Psoas muscle (tissue), 8 donors: Measurements from ENCODE around the gene SNED1. TPM values are rescaled to one million over a fixed set of nuclear protein-coding genes. Genes with fewer than 3 reads are reported as not detected.
A peak's percentile ranks its signal among the peaks of the same experiment; 100 is the strongest.

ENCODE experiments used
- ATAC-seq, 4 donors: fragments of 200-7000 bp; cut with Tn5 transposase; one replicate each; pipeline ENCODE4 v1.9.1; 2020; ENCODE audit warnings: moderate library complexity in 3 of 4, mild to moderate bottlenecking in 2 of 4
- DNase-seq, 2 donors: peaks; one replicate each; pipeline ENCODE4 v3.0.0-alpha.2; 2020
- H3K27ac ChIP-seq: fragments of 200-600 bp; one replicate; pipeline ENCODE4 v1.8.0; 2022
- H3K27me3 ChIP-seq, 3 donors: fragments of 200-600 bp in 1 of 3; one replicate each; pipeline versions ENCODE4 v1.6.1 to v1.8.0; 2013 to 2022; ENCODE audit warnings: low read length in 2 of 3, mild to moderate bottlenecking in 2 of 3, moderate library complexity in 1 of 3; ENCODE audit not compliant: insufficient read depth in 3 of 3
- H3K36me3 ChIP-seq, 2 donors: fragments of 200-600 bp in 1 of 2; one replicate each; pipeline versions ENCODE4 v1.6.1 to v1.8.0; 2013 to 2022; ENCODE audit warnings: low read depth in 1 of 2, mild to moderate bottlenecking in 1 of 2, moderate library complexity in 1 of 2; ENCODE audit not compliant: insufficient read depth in 1 of 2
- H3K4me1 ChIP-seq: fragments of 200-600 bp; one replicate; pipeline ENCODE4 v1.8.0; 2022
- H3K4me3 ChIP-seq: fragments of 200-600 bp; one replicate; pipeline ENCODE4 v1.8.0; 2022; ENCODE audit warnings: mild to moderate bottlenecking
- H3K9me3 ChIP-seq: fragments of 200-600 bp; one replicate; pipeline ENCODE4 v1.8.0; 2022
- WGBS, 3 donors: extraction: QIAGEN DNeasy Blood & Tissue Kit; methylation state at CpG; one replicate each; pipeline versions ENCODE4 v1.1.6 to v1.1.7; 2013; 5-methylcytosine and 5-hydroxymethylcytosine counted together
- intact Hi-C, 2 donors: fragments of 100-400 bp; cut with DNase I; formaldehyde crosslinking; loops; one replicate each; pipeline versions ENCODE4 v1.11.0 to v1.14.2; 2022
- polyA plus RNA-seq, 3 donors: library from polyadenylated mRNA; stranded (reverse); fragments of 200-250 nt; gene quantifications; one replicate each; pipeline ENCODE4 v1.2.3, GENCODE V29; 2013
- total RNA-seq, 4 donors: library from RNA; stranded (reverse); fragmentation: NEBNext Ultra II Directional in 2 of 4; extraction: Animal tissue kit (Norgen Biotek cat#: 25700) in 2 of 4; gene quantifications; one replicate each; pipeline versions ENCODE4 v1.2.1 to v1.2.4, GENCODE V29; 2021 to 2023
- TF ChIP-seq, protein P1 (sequence below): fragments of 200-600 bp; IDR thresholded peaks from one replicate; pipeline ENCODE4 v1.8.0; 2022; ENCODE audit warnings: antibody characterized with exemption
- donor health status: healthy with polysubstance abuse.
- donor health status: DM: no; HTN: no; CAD: no; lungs with moderate emphysema.
- donor health status: Bipolar disorder and iron deficiency.
- donor health status: healthy.
- donor health status: DM: yes; HTN: yes; CAD: no.
- donor health status: DM: no; HTN: no; CAD: no.
- donor health status: DM: no; HTN: no; CAD: no.
- donor health status: DM: yes; HTN: yes; CAD: no.

The SNED1 gene
- total and polyA plus RNA-seq, 7 donors = 7.8 to 36.9 (median 9.2) TPM

DNA sequence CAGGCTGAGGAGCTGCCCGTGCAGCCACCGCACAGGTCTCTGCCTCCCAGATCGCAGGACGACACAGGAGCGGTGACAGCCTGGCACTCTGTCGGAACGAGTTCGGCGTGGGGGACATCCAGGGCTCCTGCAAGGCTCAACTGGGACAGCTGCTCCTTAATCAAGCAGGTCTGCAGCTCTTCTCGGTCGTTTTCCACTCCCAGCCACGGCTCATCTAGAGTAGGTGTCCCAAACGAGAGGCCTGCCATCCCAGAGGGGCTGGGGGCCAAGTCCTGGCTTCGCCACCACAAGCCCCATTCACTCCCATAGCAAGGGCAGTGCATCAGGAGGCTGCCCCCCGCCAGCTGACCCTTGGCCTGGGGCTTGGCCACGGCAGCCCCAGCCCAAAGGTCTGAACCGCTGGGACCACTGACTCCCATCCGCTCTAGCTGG lies 128.4 kb downstream of the SNED1 start:
- no peak overlapping the region for H3K27ac ChIP-seq
- no peak overlapping the region for H3K4me3 ChIP-seq
- H3K36me3 ChIP-seq = no peaks in the 10 kb centered on the region
- no peaks in the 10 kb centered on the region for H3K27me3 ChIP-seq
- intact Hi-C loops = no loop called here
- ATAC-seq = no peak
- WGBS, 3 donors = 95 to 97% (median 97%) methylated on average over 18 of the region's 18 CpGs
- H3K9me3 ChIP-seq = no peaks in the 10 kb centered on the region
- H3K4me1 ChIP-seq = no peaks in the 10 kb centered on the region
- TF ChIP-seq, protein P1, sequence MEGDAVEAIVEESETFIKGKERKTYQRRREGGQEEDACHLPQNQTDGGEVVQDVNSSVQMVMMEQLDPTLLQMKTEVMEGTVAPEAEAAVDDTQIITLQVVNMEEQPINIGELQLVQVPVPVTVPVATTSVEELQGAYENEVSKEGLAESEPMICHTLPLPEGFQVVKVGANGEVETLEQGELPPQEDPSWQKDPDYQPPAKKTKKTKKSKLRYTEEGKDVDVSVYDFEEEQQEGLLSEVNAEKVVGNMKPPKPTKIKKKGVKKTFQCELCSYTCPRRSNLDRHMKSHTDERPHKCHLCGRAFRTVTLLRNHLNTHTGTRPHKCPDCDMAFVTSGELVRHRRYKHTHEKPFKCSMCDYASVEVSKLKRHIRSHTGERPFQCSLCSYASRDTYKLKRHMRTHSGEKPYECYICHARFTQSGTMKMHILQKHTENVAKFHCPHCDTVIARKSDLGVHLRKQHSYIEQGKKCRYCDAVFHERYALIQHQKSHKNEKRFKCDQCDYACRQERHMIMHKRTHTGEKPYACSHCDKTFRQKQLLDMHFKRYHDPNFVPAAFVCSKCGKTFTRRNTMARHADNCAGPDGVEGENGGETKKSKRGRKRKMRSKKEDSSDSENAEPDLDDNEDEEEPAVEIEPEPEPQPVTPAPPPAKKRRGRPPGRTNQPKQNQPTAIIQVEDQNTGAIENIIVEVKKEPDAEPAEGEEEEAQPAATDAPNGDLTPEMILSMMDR = no peak
- peak in 1 of 2 donors; percentile 39 for DNase-seq

DNA sequence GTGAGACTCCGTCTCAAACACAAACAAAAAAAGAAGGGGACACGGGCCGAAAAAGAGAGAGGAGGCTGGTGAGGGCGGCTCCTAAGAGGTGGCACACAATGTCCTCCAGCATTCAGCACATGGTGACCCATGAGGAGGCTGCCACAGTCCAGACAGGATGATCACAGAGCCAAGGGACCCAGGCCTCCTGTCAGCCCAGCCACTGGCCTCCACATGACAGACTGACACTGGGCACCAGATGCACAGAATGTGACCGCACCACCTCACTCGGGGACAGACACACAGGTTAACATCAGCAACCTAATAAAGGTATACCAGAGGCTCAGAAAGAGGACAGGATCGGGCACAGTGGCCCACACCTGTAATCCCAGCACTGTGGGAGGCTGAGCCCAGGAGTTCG lies 129.8 kb downstream of the SNED1 start:
- Histone ChIP-seq H3K27me3 (no peaks in the 10 kb centered on the region), H3K4me1 (no peaks in the 10 kb centered on the region), H3K27ac (no peak overlapping the region), H3K4me3 (no peak overlapping the region), H3K9me3 (no peaks in the 10 kb centered on the region), H3K36me3 (no peaks in the 10 kb centered on the region)
- peak in 1 of 2 donors; percentile 6 for DNase-seq
- 95 to 97% (median 96%) methylated on average over 8 of the region's 8 CpGs for WGBS, 3 donors
- intact Hi-C loops = no loop called here
- TF ChIP-seq, protein P1 = no peak
- no peak for ATAC-seq

DNA sequence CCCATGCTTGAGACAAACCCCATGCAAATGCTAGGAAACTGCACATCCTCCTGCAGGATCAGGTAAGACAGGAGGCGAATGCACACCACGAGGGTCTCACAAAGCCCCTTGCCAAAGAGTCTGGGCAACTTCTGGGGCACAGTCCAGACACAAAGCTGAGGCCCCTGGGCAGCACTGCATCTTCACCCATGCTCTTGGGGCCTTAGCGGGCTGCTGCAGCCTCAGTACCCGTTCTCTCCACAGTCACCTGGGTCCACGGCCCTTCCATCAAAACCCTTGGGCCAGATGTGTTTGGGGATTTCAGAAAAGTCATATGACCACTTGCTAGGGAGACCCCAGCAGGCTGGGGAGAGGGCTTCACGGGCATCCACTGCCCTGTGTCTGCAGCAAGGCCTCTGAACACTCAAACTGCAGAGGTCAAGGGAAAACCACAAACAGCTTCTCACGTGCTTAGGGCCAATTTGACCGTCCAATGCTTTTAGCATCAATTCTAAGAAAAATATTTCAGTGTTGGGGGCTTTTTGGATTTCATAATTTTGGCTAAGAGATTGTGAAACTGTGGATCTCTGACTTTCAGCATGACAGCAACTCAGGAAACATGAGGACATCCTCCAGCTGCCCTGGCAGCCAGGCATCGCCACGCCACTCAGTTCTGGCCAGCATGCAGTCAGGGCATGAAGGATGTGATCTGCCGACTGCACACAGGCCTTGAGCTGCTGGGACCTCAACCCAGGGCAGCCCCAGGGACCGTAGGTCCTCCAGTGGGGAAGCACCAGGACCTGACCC lies 130.9 kb downstream of the SNED1 start:
- H3K36me3 ChIP-seq = no peaks in the 10 kb centered on the region
- H3K27me3 ChIP-seq = no peaks in the 10 kb centered on the region
- no peaks in the 10 kb centered on the region for H3K4me1 ChIP-seq
- no peak overlapping the region for H3K27ac ChIP-seq
- intact Hi-C loops = no loop called here
- H3K4me3 ChIP-seq = no peak overlapping the region
- WGBS, 3 donors = 68 to 80% (median 72%) methylated on average over 12 of the region's 12 CpGs
- ATAC-seq (no peak), DNase-seq (peak in 1 of 2 donors; percentile 44)
- no peaks in the 10 kb centered on the region for H3K9me3 ChIP-seq
- TF ChIP-seq, protein P1 = no peak

- TF ChIP-seq, protein P1 = no peak
- H3K36me3 ChIP-seq = no peaks in the 10 kb centered on the region
- intact Hi-C loops = no loop called here
- ATAC-seq = no peak
- no peaks in the 10 kb centered on the region for H3K9me3 ChIP-seq
- no peaks in the 10 kb centered on the region for H3K27me3 ChIP-seq
- H3K4me1 ChIP-seq = no peaks in the 10 kb centered on the region
- peak in 1 of 2 donors; percentile 38 for DNase-seq
- no peak overlapping the region for H3K4me3 ChIP-seq
- WGBS, 3 donors = 91 to 93% (median 92%) methylated on average over 16 of the region's 16 CpGs
- no peak overlapping the region for H3K27ac ChIP-seq
Measured at GRCh38 chr2:241130316-241130715, 131.9 kb downstream of the SNED1 start.
